Cardiac muscle cell (in vitro differentiated cells and primary cell): Measurements from ENCODE around the gene UQCC2. TPM values are rescaled to one million over a fixed set of nuclear protein-coding genes. Genes with fewer than 3 reads are reported as not detected.

ENCODE experiments used
- DNase-seq, 2 donors: peaks; one replicate each; pipeline versions ENCODE4 v3.0.0 to v3.0.0-alpha.2; 2010 to 2017; ENCODE audit warnings: low read depth in 1 of 2, low spot score in 1 of 2
- H3K27ac ChIP-seq: fragments of 200-600 bp; sonication (generic); 2 replicates; pipeline ENCODE4 v1.5.1; 2016
- H3K27me3 ChIP-seq: fragments of 200-600 bp; sonication (generic); 2 replicates; pipeline ENCODE4 v1.6.0; 2016; ENCODE audit warnings: control low read depth
- H3K36me3 ChIP-seq: fragments of 200-600 bp; sonication (generic); 2 replicates; pipeline ENCODE4 v1.5.1; 2016; ENCODE audit warnings: control low read depth
- H3K4me1 ChIP-seq: fragments of 200-600 bp; sonication (generic); 2 replicates; pipeline ENCODE4 v1.8.1; 2017; ENCODE audit warnings: low read depth, mild to moderate bottlenecking, mixed run types
- H3K4me3 ChIP-seq: fragments of 200-600 bp; sonication (generic); 2 replicates; pipeline ENCODE4 v1.5.1; 2016; ENCODE audit warnings: mild to moderate bottlenecking
- H3K9me3 ChIP-seq: fragments of 200-600 bp; sonication (generic); 2 replicates; pipeline ENCODE4 v1.5.1; 2017; ENCODE audit warnings: low read depth, mild to moderate bottlenecking, control low read depth
- polyA plus RNA-seq: library from polyadenylated mRNA; unstranded; fragments of >200 nt; fragmentation: Nextera tagmentation; extraction: Ambion mirVana; gene quantifications from 2 replicates; pipeline ENCODE4 v1.2.1, GENCODE V29; 2016
- total RNA-seq: library from RNA; depleted of rRNA; stranded (reverse); fragments of >200 nt; gene quantifications from 2 replicates; pipeline ENCODE4 v1.2.3, GENCODE V29; 2016
- TF ChIP-seq, protein P1 (sequence below): IDR thresholded peaks from 2 replicates; pipeline ENCODE4 v1.5.1; 2012; ENCODE audit warnings: low read depth, mild to moderate bottlenecking, low read length

The UQCC2 gene
- total and polyA plus RNA-seq, 2 experiments from 2014 or later: 40.1 to 232 TPM

DNA sequence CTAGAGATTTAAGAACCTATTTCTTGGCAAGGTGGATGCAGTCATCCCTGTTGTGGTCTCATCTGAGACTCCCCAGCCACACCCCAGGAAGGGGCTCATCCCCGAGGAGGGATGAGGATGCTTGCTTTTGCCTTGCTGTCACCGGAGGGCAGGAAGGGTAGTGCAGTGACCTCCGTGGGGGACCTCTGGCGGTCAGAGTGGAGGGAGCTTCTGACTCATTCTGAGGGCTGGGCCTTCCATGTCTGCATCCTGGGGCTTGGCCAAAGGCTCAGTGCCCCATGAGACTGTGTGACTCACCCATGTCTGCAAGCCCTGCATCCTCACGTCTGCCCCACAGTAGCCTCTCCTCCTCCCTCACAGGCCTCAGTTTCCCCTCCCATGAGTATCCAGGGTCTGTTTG lies 38.7 kb downstream of the UQCC2 start:
- H3K4me3 ChIP-seq: no peak overlapping the region
- peak in 1 of 2 donors; percentile 93 for DNase-seq
- no peaks in the 10 kb centered on the region for H3K4me1 ChIP-seq
- H3K36me3 ChIP-seq: no peaks in the 10 kb centered on the region
- H3K27me3 ChIP-seq: no peaks in the 10 kb centered on the region
- TF ChIP-seq, protein P1, sequence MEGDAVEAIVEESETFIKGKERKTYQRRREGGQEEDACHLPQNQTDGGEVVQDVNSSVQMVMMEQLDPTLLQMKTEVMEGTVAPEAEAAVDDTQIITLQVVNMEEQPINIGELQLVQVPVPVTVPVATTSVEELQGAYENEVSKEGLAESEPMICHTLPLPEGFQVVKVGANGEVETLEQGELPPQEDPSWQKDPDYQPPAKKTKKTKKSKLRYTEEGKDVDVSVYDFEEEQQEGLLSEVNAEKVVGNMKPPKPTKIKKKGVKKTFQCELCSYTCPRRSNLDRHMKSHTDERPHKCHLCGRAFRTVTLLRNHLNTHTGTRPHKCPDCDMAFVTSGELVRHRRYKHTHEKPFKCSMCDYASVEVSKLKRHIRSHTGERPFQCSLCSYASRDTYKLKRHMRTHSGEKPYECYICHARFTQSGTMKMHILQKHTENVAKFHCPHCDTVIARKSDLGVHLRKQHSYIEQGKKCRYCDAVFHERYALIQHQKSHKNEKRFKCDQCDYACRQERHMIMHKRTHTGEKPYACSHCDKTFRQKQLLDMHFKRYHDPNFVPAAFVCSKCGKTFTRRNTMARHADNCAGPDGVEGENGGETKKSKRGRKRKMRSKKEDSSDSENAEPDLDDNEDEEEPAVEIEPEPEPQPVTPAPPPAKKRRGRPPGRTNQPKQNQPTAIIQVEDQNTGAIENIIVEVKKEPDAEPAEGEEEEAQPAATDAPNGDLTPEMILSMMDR: peak; percentile 70
- H3K27ac ChIP-seq: no peak overlapping the region
- H3K9me3 ChIP-seq: no peaks in the 10 kb centered on the region

DNA sequence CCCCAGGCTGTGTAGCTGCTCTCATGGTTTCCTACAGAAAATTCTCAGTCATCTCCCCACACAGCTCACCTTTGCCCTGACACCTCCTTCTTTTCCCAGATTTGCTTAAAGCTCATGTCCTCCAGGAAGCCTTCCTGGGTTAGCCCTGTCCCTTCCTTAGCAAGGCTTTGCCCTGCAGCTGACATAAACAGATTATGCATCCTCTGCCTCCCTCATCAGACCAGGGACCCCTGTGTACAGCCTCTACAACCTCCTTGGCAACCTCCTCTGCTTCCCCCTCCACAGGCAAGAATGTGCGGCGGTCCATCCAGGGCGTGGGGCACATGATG lies 39.8 kb downstream of the UQCC2 start:
- H3K4me3 ChIP-seq: no peak overlapping the region
- H3K27me3 ChIP-seq: no peaks in the 10 kb centered on the region
- no peaks in the 10 kb centered on the region for H3K4me1 ChIP-seq
- no peak for DNase-seq
- H3K36me3 ChIP-seq: no peaks in the 10 kb centered on the region
- no peak overlapping the region for H3K27ac ChIP-seq
- TF ChIP-seq, protein P1: no peak
- no peaks in the 10 kb centered on the region for H3K9me3 ChIP-seq

DNA sequence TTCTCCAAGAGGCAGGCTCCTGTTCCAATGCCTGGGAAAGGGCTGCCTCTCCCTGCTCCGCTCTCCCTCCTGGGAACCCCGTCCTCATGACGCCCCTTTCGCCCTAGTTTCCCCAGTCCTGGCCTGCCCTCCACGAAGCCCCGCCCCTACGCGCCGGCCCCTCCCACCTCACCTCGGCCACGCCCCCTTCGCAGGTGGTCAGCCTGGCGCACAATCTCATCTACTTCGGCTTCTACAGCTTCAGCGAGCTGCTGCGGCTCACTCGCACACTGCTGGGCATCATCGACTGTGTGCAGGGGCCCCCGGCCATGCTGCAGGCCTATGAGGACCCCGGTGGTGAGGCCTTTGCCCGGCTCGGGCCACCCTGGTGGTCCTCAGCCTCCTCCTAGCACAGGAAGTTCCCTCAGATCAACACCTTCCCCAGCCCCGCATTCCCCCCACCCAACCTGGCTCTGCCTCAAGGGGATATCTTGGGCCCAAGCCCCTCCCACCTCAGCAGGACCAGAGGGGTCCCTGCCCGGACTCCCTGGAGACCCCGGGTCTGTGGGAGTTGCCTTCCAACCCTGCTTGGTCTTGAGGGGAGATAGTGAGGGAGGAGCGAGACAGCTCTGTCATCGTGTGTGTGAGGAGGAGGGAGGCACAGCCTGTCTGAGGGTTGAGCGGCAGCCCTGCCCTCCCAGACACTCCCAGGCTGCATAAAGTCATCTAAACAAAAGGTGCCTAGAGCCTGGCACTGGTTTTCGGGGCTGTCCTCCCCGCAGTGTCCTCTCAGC lies 40.3 kb downstream of the UQCC2 start:
- Histone ChIP-seq H3K4me1 (no peaks in the 10 kb centered on the region), H3K36me3 (no peaks in the 10 kb centered on the region), H3K9me3 (no peaks in the 10 kb centered on the region), H3K4me3 (no peak overlapping the region), H3K27ac (no peak overlapping the region), H3K27me3 (no peaks in the 10 kb centered on the region)
- TF ChIP-seq, protein P1: no peak
- no peak for DNase-seq

DNA sequence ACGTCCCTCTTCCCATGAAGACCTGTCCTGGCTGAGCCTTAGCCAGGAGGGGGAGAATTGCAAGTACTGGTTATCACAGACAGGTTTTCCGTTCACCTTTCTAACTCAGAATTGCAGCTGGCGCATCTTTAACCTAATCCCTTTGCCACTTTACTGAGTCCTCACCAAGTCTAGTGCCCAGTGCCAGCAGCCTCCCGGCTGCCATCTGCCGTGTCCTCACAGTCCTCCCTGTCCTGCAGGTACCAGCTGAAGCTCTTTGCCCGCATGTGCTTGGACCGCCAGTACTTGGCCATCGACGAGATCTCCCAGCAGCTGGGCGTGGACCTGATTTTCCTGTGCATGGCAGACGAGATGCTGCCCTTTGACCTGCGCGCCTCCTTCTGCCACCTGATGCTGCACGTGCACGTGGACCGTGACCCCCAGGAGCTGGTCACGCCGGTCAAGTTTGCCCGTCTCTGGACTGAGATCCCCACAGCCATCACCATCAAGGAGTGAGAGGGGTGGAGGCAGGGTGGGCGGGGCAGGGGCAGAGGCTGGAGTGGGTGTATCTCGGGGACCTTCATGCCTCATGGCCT lies 41.3 kb downstream of the UQCC2 start:
- H3K27me3 ChIP-seq: no peaks in the 10 kb centered on the region

DNA sequence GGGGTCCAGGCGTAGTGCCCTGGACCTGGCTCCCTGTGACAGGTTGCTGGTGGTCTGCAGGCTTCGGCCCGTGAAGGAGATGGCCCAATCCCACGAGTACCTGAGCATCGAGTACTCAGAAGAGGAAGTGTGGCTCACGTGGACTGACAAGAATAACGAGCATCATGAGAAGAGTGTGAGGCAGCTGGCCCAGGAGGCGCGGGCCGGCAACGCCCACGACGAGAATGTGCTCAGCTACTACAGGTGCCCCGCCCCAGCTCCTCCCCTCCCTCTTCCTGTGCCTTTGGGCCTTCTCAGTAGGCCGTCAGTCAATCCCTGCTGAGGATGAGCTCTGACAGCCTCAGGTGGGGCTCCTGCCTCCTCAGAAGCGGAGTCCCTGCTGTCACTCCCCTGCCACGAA lies 42.6 kb downstream of the UQCC2 start:
- no peaks in the 10 kb centered on the region for H3K36me3 ChIP-seq
- H3K27ac ChIP-seq: no peak overlapping the region
- no peaks in the 10 kb centered on the region for H3K27me3 ChIP-seq
- no peaks in the 10 kb centered on the region for H3K9me3 ChIP-seq
- TF ChIP-seq, protein P1: no peak
- no peak for DNase-seq
- no peaks in the 10 kb centered on the region for H3K4me1 ChIP-seq
- H3K4me3 ChIP-seq: no peak overlapping the region

More for the DNA sequence above, 41.3 kb downstream of the UQCC2 start:
- no peaks in the 10 kb centered on the region for H3K4me1 ChIP-seq
- H3K27ac ChIP-seq: no peak overlapping the region
- no peaks in the 10 kb centered on the region for H3K36me3 ChIP-seq
- no peak for DNase-seq
- TF ChIP-seq, protein P1: no peak
- no peaks in the 10 kb centered on the region for H3K9me3 ChIP-seq
- no peak overlapping the region for H3K4me3 ChIP-seq
